GM21723 (cell line): ENCODE data around the gene PTPRE.

Experiments used
- ATAC-seq: cut with Tn5 transposase; IDR thresholded peaks from one replicate; pipeline ENCODE4 v1.9.1; 2021; ENCODE audit warnings: mild to moderate bottlenecking, moderate library complexity; ENCODE audit not compliant: unreplicated experiment

PTPRE gene

DNA sequence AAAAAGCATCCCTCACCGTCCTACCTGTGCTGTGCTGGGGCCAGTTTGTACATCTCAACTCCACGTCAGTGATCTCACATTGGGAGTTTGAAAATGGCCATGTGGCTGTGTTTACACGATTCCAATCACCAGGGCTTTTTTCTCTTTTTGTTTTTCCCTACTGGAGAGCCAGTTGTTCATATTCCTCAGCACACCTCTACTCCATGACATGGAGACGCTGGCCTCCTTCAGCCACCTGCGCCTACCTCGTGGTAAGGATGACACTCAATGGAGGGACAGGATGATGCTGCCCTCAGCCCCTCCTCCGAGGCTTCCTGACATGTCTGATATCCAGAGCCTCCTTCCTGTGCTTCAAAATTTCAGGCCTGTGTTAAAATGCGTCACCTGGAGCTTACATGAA, 24.5 kb upstream of the PTPRE start:
- no peak for ATAC-seq

GRCh38 chr10:127882801-127883459, 24.0 kb upstream of the PTPRE start:
- no peak for ATAC-seq

GRCh38 chr10:127883516-127883915, 23.4 kb upstream of the PTPRE start:
- ATAC-seq, result no peak

DNA sequence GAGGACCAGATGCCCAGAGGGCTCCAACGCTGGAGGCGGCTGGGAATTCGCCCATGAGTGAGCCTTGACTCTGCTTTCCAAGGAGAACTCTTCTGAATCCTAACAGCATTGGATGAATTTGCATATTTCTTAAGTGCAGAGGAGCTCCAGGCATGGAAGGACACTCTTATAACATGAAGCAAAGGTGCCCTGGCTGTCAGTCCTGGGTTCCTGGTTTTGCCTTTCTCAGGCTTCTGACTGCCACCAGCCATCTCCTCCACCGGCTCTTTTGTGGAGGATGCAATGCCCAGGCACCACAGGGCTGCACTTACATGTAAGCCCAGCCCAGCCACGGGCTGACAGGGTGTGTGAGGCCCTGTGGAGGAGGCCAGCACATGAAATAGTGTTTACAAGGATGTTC, 22.4 kb upstream of the PTPRE start:
- no peak for ATAC-seq

GRCh38 chr10:127886371-127887051, 20.4 kb upstream of the PTPRE start:
- no peak for ATAC-seq

- ATAC-seq, result no peak
Observed at GRCh38 chr10:127887541-127888415, 19.1 kb upstream of the PTPRE start.

DNA sequence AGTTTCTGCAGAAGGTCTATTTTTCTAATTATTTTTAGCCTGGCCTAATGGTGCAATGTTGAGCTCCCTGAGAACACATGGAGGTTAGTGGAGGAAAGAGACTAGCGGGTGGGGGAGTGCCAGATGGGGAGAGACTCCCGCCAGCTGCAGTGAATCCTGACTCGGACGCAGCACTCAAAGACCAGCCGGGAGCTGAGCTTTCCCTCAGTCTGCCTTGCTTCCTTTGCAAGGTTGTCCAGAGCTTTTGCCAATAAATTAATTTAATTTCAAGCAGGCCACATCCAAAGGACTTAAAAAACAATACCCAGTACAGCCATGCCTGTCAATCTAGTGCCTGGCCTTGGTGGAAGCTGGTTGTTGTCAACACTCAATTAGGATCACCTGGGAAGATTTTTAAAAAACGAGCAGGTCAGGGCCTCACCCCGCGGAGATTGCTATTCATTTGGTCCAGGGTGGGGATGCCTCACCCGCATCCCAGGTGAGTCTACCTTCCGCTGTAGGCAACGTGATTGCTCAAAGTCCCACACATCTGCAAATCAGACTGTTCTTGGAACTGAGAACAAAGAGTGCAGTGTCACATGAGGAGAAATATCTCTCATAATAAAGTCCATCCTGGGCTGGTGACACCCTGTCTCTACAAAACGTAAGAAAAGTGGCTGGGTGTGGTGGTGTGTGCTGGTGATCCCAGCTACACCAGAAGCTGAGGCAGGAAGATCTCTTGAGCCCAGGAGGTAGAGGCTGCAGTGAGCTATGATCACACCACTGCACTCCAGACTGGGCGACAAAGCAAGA, 18.2 kb upstream of the PTPRE start:
- ATAC-seq, result no peak

- ATAC-seq, result no peak
Observed at GRCh38 chr10:127889605-127890195, 17.2 kb upstream of the PTPRE start.

- ATAC-seq, result no peak
Observed at GRCh38 chr10:127890216-127890615, 16.7 kb upstream of the PTPRE start.

DNA sequence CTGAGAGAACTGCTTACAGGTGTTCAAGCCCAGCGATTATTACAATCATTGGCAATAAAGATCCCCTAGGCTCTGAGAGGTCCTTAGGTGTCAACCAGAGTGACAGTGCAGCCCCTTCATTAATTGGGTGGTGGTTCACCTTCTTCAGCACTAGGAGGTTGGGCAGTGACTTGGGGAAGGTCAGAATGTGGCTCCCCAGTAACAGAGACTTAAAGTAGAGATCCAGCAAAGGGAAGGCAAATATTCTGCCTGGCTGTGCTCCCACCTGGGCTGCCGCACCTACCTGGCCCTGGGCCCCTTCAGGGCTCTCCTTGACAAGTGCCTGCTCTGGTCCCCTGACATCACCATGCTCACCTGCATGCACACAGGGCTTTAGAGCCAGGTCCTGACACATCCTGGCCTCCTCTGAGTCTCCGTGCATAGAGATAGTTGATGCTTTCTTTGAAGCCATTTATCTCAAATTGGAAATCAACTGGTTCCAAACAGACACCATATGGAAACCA, 16.0 kb upstream of the PTPRE start:
- ATAC-seq, result no peak

- no peak for ATAC-seq
Observed at GRCh38 chr10:127892743-127893142, 14.2 kb upstream of the PTPRE start, which contains the start of gene CLRN3. Gene CLRN3 (minus strand): TSS chr10:127892941. CDS start chr10:127892784, 157 bp downstream.

DNA sequence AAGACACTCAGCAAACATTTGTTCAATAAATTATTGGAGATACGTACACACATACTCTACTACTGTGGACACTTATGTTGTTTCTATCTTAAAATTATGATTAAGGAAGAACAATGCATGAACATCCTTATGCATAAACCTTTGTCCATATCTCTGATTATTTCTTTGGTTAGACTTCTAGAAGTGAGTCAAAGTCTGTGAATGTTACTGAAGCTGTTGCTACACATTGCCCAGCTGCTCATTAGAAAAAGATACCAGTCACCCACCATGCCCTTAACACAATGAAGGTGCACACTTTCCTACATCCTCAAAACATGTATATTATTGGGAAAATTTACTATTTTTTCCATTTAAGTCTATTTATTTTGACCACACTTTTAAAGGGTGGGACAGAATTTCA, 12.8 kb upstream of the PTPRE start:
- ATAC-seq, result no peak

- no peak for ATAC-seq
Observed at GRCh38 chr10:127896590-127896989, 10.3 kb upstream of the PTPRE start.

DNA sequence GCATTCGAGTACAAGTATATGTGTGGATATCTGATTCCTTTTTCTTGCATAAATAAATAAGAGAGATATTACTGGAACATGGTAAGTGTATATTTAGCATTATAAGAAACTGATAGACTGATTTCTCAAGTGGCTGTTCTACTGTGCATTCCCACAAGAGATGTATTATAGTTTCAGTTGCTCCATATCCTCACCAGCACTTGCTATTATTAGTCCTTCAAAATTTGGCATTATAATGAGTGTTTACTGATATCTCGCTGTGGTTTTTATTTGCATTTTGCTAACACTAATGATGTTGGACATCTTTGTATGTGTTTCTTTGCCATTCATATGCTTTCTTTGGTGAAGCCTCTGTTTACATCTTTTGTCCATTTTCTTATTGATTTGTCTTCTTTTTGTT, 9.7 kb upstream of the PTPRE start:
- no peak for ATAC-seq

DNA sequence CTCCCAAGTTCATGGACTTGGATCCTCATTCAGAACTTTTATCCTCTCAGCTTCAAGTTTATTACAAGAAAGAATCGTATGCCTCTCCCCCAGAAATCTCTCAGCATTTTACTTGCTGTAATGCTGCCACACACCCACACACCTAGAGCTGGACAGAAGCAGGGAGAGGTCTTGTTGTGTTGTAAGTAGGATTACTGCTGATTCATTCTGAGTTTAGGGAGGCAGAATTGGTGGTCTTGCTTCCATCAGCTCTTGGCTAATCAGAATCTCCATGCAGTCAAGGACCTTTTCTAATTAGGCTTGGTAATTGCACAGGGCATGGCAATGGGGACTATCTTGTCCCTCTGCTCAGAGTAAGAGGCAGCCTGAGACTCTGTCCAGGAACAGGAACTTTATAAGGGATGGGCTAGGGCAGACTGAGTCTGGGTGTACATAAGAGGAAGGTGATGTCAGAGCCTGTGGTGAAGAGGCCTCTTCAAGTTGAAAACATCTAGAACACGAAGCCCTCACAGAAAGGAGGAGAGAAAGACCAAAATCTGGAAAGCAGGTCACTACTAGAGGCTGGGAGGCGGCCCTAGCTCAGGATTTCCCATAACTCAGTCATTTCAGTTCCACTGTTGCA, 7.0 kb upstream of the PTPRE start:
- no peak for ATAC-seq

- no peak for ATAC-seq
Observed at GRCh38 chr10:127903789-127904188, 3.1 kb upstream of the PTPRE start.

DNA sequence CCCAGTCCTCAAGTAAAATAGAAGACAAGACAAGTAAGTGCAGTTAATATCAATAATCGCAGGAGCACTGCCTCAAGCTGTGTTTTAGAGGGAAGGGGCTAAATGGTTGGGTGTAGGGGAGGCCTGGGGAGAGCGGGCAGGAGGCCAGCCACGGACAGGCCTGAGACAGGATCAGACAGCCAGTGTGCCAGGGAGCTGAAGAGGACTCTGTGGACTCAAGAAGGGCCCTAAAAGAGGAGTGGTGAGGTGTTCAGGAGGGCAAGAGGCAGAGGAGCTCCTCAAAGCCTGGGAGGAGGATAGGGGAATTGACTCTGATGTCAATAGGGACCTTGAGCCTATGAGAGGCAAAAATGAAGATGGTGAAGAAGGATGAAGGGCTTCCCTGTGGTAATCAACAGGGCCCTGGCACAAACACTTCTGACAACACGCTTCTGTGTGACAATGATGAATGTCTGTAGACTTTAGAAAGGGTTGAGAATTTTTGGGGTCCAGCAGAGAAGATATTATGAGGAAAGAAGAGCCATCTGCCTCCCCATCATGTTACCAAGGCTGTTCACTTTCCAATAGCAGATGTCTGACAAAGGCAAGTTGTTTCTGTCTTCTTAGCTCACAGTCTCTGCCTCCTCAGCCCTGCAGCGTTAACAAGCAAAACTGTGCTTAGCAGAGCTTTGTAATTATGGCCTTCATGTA, 2.4 kb upstream of the PTPRE start:
- no peak for ATAC-seq

DNA sequence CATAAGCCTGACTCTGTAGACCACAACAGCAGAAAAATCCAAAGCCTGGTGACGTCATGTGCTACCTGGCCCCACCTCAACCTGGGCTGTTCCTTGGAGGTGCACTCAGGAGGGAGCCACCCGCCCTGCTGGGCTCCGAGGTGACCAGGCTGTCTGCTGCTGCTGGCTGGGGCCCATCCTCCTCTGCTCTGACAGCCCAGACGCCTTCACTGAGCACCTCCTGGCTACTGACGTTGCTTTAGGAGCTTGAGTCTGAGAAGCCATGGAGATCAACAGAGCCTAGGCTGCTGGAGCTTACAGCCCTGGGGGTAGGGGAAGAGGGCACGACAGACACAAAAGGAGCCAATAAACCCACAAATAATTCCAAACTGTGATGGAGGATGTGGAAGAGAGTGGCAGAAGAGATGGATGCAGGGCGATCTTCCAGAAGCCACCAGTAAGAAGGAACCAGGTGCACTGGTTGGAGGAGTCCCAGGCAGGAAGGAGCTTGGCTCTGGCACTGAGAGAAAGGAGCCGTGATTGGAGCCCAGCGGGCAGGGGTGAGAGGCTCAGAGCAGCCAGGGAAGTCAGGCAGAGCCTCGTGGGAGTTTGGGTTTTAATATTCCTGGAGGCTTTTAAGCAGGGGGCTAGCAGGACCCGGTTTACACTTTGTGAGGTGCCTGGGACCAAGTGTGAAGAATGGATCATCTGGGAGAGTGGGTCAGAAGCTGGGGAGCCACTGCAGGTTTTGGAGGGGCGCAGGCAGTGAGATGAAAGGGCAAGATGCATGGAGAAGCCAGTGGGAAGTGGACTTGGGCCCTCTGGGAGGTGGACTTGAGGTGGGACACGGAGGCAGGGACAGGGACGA, 1.7 kb upstream of the PTPRE start:
- no peak for ATAC-seq
